ENCODE results near the gene SMTNL2. TPM values are rescaled to one million over a fixed set of nuclear protein-coding genes. Genes with fewer than 3 reads are reported as not detected.
"Not testable (repeated sequence)": the region's sequence is repeated elsewhere in the genome, so short reads cannot be mapped to it uniquely, and the experiment has no call there.

SMTNL2 gene
- total RNA-seq, 1 donor from 2014 or later: 22.0 TPM

DNA sequence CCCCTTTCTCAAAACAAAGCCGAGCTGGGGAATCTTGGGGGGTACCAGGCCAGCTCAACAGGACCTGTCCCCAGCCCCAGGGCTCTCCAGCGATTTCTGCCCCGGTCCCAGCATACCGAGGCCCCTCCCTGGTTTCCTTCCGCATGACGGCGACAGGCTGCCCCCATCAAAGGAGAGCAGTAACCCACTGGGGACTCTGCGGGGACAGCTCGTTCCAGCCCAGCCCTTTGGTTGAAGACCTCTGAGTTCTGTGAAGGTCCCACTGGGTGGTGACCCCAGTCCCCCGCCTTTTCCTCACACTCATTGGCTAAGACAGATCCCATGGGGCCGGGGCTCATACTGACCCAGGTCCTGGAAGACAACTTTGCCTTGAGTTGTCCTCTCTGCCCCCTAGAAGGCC is 4.1 kb downstream of the SMTNL2 start:
- Mint-ChIP-seq H3K9me3 (ENCODE audit: unreplicated experiment) (peaks cover 4% of the 10 kb centered on the region), H3K4me1 (ENCODE audit: low read depth, unreplicated experiment) (peaks cover 15% of the 10 kb centered on the region), H3K27me3 (ENCODE audit: unreplicated experiment) (peaks cover 16% of the 10 kb centered on the region), H3K36me3 (ENCODE audit: unreplicated experiment) (peaks cover 5% of the 10 kb centered on the region), H3K27ac (ENCODE audit: unreplicated experiment) (no peak overlapping the region), H3K4me3 (ENCODE audit: unreplicated experiment) (no peak overlapping the region)
- DNase-seq: no peak
- TF ChIP-seq, protein P1, sequence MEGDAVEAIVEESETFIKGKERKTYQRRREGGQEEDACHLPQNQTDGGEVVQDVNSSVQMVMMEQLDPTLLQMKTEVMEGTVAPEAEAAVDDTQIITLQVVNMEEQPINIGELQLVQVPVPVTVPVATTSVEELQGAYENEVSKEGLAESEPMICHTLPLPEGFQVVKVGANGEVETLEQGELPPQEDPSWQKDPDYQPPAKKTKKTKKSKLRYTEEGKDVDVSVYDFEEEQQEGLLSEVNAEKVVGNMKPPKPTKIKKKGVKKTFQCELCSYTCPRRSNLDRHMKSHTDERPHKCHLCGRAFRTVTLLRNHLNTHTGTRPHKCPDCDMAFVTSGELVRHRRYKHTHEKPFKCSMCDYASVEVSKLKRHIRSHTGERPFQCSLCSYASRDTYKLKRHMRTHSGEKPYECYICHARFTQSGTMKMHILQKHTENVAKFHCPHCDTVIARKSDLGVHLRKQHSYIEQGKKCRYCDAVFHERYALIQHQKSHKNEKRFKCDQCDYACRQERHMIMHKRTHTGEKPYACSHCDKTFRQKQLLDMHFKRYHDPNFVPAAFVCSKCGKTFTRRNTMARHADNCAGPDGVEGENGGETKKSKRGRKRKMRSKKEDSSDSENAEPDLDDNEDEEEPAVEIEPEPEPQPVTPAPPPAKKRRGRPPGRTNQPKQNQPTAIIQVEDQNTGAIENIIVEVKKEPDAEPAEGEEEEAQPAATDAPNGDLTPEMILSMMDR (IDR thresholded peaks at IDR 0.05; ENCODE audit: partially characterized antibody, unreplicated experiment): no peak

DNA sequence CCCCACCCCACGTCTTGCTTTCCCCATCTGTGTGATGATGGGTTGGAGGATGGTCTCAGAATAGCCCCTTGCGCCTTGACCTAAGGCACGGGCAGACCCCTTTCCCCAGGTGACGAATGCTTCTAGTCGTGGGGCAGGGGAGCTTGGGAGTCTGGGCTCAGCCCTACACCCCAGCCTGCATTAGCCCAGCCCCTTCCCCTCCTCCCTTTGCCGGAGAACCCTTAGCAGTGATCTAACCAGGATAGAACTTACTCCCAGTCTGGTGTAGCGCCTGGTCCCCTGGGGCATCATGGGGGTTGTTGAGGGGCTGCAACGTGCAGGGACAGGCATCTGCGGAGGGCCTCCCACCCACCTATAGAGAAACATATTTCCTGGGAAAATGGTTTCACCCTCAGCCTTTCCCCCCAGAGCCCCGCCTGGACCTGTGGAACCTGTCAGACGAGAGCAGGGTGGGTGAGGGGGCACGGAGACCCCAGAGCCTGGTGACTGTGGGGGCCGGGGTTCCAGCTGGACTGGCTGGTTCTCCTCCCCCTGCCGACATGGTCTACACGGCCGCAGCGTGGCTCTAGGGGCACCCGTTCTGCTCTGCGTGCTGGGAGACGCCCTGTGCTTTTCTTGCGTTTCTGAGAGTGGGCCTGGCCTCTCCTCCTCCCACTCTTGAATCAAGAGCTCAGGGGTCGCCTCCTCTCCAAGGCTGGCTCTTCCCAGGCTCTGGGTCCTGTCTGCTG is 4.7 kb downstream of the SMTNL2 start:
- H3K27ac Mint-ChIP-seq (ENCODE audit: unreplicated experiment): no peak overlapping the region

DNA sequence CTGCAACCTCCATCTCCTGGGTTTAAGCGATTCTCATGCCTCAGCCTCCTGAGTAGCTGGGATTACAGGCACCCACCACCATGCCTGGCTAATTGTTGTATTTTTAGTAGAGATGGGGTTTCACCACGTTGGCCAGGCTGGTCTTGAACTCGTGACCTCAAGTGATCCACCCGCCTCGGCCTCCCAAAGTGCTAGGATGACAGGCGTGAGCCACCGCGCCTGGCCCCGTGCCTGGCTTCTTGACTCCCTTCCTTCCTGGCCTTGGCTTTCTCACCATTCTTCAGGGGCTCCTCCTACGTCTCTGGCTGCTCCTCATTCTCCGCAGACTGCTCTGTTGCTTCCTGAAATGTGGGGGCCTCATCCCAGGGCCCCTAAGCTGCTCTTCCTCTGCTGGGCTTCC is 5.7 kb downstream of the SMTNL2 start:
- DNase-seq; H3K4me3 Mint-ChIP-seq (ENCODE audit: unreplicated experiment); H3K36me3 Mint-ChIP-seq (ENCODE audit: unreplicated experiment); H3K9me3 Mint-ChIP-seq (ENCODE audit: unreplicated experiment); H3K27ac Mint-ChIP-seq (ENCODE audit: unreplicated experiment): not testable (repeated sequence)
- peaks cover 14% of the 10 kb centered on the region for H3K27me3 Mint-ChIP-seq (ENCODE audit: unreplicated experiment)
- H3K4me1 Mint-ChIP-seq (ENCODE audit: low read depth, unreplicated experiment): peaks cover 13% of the 10 kb centered on the region

More for the DNA sequence above, 4.7 kb downstream of the SMTNL2 start:
- Mint-ChIP-seq H3K36me3 (ENCODE audit: unreplicated experiment) (peaks cover 5% of the 10 kb centered on the region), H3K9me3 (ENCODE audit: unreplicated experiment) (peaks cover 4% of the 10 kb centered on the region), H3K4me1 (ENCODE audit: low read depth, unreplicated experiment) (peaks cover 13% of the 10 kb centered on the region), H3K4me3 (ENCODE audit: unreplicated experiment) (no peak overlapping the region), H3K27me3 (ENCODE audit: unreplicated experiment) (peaks cover 14% of the 10 kb centered on the region)
- DNase-seq: no peak
- TF ChIP-seq, protein P1 (IDR thresholded peaks at IDR 0.05; ENCODE audit: partially characterized antibody, unreplicated experiment): no peak

DNA sequence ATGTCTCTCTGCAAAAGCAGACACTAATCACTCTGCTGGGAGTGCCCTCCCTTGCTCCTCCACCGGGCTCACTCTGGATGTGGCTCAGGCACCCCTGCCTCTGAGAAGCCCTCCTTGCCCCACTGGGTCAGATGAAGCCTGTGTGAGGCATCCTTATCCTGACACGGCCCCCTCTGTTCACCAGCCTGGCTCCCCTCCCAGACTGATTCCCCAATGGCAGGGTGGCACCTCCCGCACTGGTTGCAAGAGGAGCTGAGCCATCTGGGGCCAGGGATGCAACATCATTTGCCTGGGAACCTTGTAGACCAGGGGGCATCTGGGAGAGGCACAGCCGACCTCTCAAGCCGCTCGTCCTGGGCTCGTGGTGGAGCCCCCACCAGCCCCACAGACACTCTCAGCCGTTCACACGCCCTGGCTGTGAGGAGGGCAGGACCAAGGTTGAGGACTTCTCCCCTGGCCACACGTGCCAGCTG is 6.7 kb downstream of the SMTNL2 start:
- no peak overlapping the region for H3K27ac Mint-ChIP-seq (ENCODE audit: unreplicated experiment)

DNA sequence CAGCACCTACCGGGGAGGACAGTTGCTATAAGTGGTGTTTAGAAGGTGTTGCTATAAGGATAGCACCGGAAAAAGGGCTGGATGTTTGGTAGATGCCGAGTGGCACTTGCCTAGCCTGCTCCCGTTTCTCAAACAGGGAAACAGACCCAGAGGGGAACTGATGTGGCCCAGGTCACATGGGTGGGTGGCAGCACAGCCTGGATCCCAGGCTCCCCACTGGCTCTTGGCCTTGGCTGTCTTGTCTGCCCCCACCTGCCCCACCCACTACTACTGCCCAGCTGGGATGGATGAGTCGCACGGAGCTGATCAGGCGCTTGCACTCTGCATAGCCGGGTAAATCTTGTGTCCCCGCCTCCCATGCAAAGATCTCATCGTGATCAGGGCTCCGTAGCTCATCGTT is 7.2 kb downstream of the SMTNL2 start:
- Mint-ChIP-seq H3K9me3 (ENCODE audit: unreplicated experiment) (peaks cover 3% of the 10 kb centered on the region), H3K27ac (ENCODE audit: unreplicated experiment) (no peak overlapping the region), H3K4me3 (ENCODE audit: unreplicated experiment) (no peak overlapping the region), H3K27me3 (ENCODE audit: unreplicated experiment) (peaks cover 5% of the 10 kb centered on the region), H3K4me1 (ENCODE audit: low read depth, unreplicated experiment) (peaks cover 6% of the 10 kb centered on the region), H3K36me3 (ENCODE audit: unreplicated experiment) (peaks cover 5% of the 10 kb centered on the region)
- TF ChIP-seq, protein P1 (IDR thresholded peaks at IDR 0.05; ENCODE audit: partially characterized antibody, unreplicated experiment): no peak
- no peak for DNase-seq

More for the DNA sequence above, 6.7 kb downstream of the SMTNL2 start:
- Mint-ChIP-seq H3K4me3 (ENCODE audit: unreplicated experiment) (no peak overlapping the region), H3K27me3 (ENCODE audit: unreplicated experiment) (peaks cover 10% of the 10 kb centered on the region), H3K9me3 (ENCODE audit: unreplicated experiment) (peaks cover 3% of the 10 kb centered on the region), H3K4me1 (ENCODE audit: low read depth, unreplicated experiment) (peaks cover 11% of the 10 kb centered on the region), H3K36me3 (ENCODE audit: unreplicated experiment) (peaks cover 5% of the 10 kb centered on the region)
- TF ChIP-seq, protein P1 (IDR thresholded peaks at IDR 0.05; ENCODE audit: partially characterized antibody, unreplicated experiment): no peak
- no peak for DNase-seq
